Kidney (tissue), 14 donors: ENCODE results near the gene P4HA3. TPM values are rescaled to one million over a fixed set of nuclear protein-coding genes. Genes with fewer than 3 reads are reported as not detected.
A peak's percentile ranks its signal among the peaks of the same experiment; 100 is the strongest.

Experiments used
- DNase-seq, 5 donors: peaks; one replicate each; pipeline ENCODE4 v3.0.0-alpha.2; 2013 to 2020
- FAIRE-seq: peaks from 2 replicates; lab custom pipeline; 2012; peaks lifted over from hg19 to GRCh38; lab: Jason Lieb, UNC
- H3K27ac ChIP-seq, 2 donors: one replicate each; pipeline ENCODE4 v1.7.0; 2013; ENCODE audit warnings: low read depth in 2 of 2, low read length in 2 of 2, inconsistent platforms in 1 of 2
- H3K27me3 ChIP-seq: one replicate; pipeline ENCODE4 v1.7.1; 2013; ENCODE audit warnings: low read length, inconsistent platforms; ENCODE audit not compliant: control insufficient read depth, insufficient read depth
- H3K36me3 ChIP-seq, 3 donors: one replicate each; pipeline versions ENCODE4 v1.7.0 to v1.7.1; 2013; ENCODE audit warnings: low read length in 3 of 3, control low read depth in 1 of 3, inconsistent platforms in 1 of 3; ENCODE audit not compliant: insufficient read depth in 3 of 3, control insufficient read depth in 2 of 3
- H3K4me1 ChIP-seq, 3 donors: one replicate each; pipeline versions ENCODE4 v1.7.0 to v1.7.1; 2013; ENCODE audit warnings: low read length in 3 of 3, inconsistent platforms in 1 of 3, low read depth in 1 of 3; ENCODE audit not compliant: control insufficient read depth in 2 of 3, insufficient read depth in 2 of 3
- H3K4me3 ChIP-seq, 3 donors: one replicate each; pipeline versions ENCODE4 v1.7.0 to v1.8.1; 2013; ENCODE audit warnings: low read length in 3 of 3, control low read depth in 1 of 3, inconsistent platforms in 1 of 3
- H3K9ac ChIP-seq, 3 donors: one replicate each; pipeline versions ENCODE4 v1.7.0 to v1.7.1; 2013; ENCODE audit warnings: low read length in 3 of 3, control low read depth in 1 of 3, inconsistent platforms in 1 of 3
- H3K9me3 ChIP-seq, 3 donors: one replicate each; pipeline versions ENCODE4 v1.7.0 to v1.7.1; 2013; ENCODE audit warnings: low read length in 3 of 3, control low read depth in 1 of 3, inconsistent platforms in 1 of 3; ENCODE audit not compliant: control insufficient read depth in 2 of 3, insufficient read depth in 1 of 3
- CTCF ChIP-seq: IDR thresholded peaks from 3 replicates; pipeline ENCODE4 v1.5.1; 2012; ENCODE audit warnings: mild to moderate bottlenecking, moderate library complexity, borderline replicate concordance; ENCODE audit not compliant: insufficient read depth; ENCODE audit errors: extremely low read depth
- intact Hi-C: fragments of 100-400 bp; cut with DNase I; formaldehyde crosslinking; loops from one replicate; pipeline ENCODE4 v1.11.1; 2022
- polyA plus RNA-seq: library from polyadenylated mRNA; stranded (reverse); fragments of 350-450 nt; fragmentation: Illumina TruSeq; extraction: RNeasy Lipid Tissue Mini Kit (QIAGEN cat#74804); gene quantifications from one replicate; pipeline ENCODE4 v1.2.3, GENCODE V29; 2014; ENCODE audit warnings: low read depth, low replicate concordance; ENCODE audit not compliant: insufficient read depth
- total RNA-seq: library from RNA; stranded (reverse); fragmentation: NEBNext Ultra II Directional; extraction: Animal tissue kit (Norgen Biotek cat#: 25700); gene quantifications from one replicate; pipeline ENCODE4 v1.2.1, GENCODE V29; 2021
- donor health status: control.
- donor health status: control.
- donor health status: control.
- donor health status: control.
- donor health status: control.
- donor health status: DM: yes; HTN: yes; CAD: no.
- donor health status: Normal renal cell carcinoma (clear cell type).

Gene P4HA3
- total and polyA plus RNA-seq, 2 donors from 2014 or later, result 0.39 to 1.2 TPM

GRCh38 chr11:74283580-74284180 lies 27.8 kb downstream of the P4HA3 start:
- Histone ChIP-seq H3K4me3 (no peak overlapping the region), H3K36me3 (no peaks in the 10 kb centered on the region), H3K27me3 (no peaks in the 10 kb centered on the region), H3K27ac (no peak overlapping the region), H3K9ac (no peak overlapping the region), H3K9me3 (no peaks in the 10 kb centered on the region), H3K4me1 (no peaks in the 10 kb centered on the region)
- intact Hi-C loops, result no loop called here
- no peak for FAIRE-seq
- no peak for DNase-seq
- no peak for TF ChIP-seq CTCF

- peak in 1 of 5 donors; percentile 29 for DNase-seq
- no peak for FAIRE-seq
- H3K27ac ChIP-seq, result no peak overlapping the region
Measured at GRCh38 chr11:74282914-74283371, 28.5 kb downstream of the P4HA3 start.

GRCh38 chr11:74282421-74282820 lies 29.0 kb downstream of the P4HA3 start:
- H3K9me3 ChIP-seq, result no peaks in the 10 kb centered on the region
- intact Hi-C loops, result no loop called here
- no peaks in the 10 kb centered on the region for H3K36me3 ChIP-seq
- H3K27ac ChIP-seq, result no peak overlapping the region
- no peak overlapping the region for H3K4me3 ChIP-seq
- no peak for FAIRE-seq
- no peaks in the 10 kb centered on the region for H3K4me1 ChIP-seq
- TF ChIP-seq CTCF, result no peak
- no peak overlapping the region for H3K9ac ChIP-seq
- H3K27me3 ChIP-seq, result no peaks in the 10 kb centered on the region
- DNase-seq, result no peak

More at GRCh38 chr11:74282914-74283371, 28.5 kb downstream of the P4HA3 start:
- Histone ChIP-seq H3K4me1 (no peaks in the 10 kb centered on the region), H3K27me3 (no peaks in the 10 kb centered on the region), H3K9ac (no peak overlapping the region), H3K36me3 (no peaks in the 10 kb centered on the region), H3K9me3 (no peaks in the 10 kb centered on the region), H3K4me3 (no peak overlapping the region)
- intact Hi-C loops, result no loop called here
- TF ChIP-seq CTCF, result no peak
